ENCODE data around the gene USP54. TPM values are rescaled to one million over a fixed set of nuclear protein-coding genes. Genes with fewer than 3 reads are reported as not detected.

USP54 gene
- total RNA-seq, 3 donors from 2014 or later = 97.0 to 149 (median 109) TPM

GRCh38 chr10:73534857-73535256, 56.3 kb downstream of the USP54 start:
- Histone ChIP-seq H3K4me1 (ENCODE audit: low read depth) (peaks cover 9% of the 10 kb centered on the region), H3K4me3 (no peak overlapping the region), H3K36me3 (ENCODE audit: low read depth) (no peaks in the 10 kb centered on the region), H3K9me3 (no peaks in the 10 kb centered on the region)
- intact Hi-C loops (cut with DNase I, micrococcal nuclease) = loop anchor here in 1 of 2 donors (5.0 kb wide), 1 partner anchor 107 kb away; the partner anchor contains the start of gene MYOZ1
- TF ChIP-seq, protein P1, sequence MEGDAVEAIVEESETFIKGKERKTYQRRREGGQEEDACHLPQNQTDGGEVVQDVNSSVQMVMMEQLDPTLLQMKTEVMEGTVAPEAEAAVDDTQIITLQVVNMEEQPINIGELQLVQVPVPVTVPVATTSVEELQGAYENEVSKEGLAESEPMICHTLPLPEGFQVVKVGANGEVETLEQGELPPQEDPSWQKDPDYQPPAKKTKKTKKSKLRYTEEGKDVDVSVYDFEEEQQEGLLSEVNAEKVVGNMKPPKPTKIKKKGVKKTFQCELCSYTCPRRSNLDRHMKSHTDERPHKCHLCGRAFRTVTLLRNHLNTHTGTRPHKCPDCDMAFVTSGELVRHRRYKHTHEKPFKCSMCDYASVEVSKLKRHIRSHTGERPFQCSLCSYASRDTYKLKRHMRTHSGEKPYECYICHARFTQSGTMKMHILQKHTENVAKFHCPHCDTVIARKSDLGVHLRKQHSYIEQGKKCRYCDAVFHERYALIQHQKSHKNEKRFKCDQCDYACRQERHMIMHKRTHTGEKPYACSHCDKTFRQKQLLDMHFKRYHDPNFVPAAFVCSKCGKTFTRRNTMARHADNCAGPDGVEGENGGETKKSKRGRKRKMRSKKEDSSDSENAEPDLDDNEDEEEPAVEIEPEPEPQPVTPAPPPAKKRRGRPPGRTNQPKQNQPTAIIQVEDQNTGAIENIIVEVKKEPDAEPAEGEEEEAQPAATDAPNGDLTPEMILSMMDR (IDR thresholded peaks at IDR 0.05) = no peak
- ATAC-seq = no peak
- no peak for DNase-seq

DNA sequence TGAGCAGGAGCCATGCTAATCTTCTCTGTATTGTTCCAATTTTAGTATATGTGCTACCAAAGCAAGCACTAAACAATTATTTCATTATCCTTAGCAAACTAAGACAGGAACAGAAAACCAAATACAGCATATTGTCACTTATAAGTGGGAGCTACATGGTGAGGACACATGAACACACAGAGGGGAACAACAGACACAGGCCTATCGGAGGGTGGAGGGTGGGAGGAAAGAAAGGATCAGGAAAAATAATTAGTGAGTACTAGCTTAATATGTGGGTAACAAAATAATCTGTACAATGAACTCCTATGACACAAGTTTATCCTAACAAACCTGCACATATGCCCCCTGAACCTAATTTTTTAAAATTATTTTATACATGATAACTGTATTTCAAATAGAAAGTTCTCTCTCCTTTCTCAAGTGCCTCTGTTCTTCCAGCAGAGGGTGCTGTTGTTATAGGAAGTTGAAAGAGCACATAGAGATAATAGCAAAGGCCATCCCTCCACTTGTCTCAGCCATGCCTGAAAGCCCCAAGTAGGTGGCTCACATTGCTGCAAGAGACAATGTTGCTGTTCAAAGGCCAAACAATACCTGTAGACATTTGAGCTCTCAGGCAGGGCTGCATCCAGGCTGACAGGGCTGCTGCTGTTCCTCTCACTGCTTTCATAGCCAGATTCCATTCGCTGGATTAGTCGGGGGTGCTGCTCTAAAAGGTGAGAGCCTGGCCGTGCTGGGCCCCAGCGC, 61.9 kb downstream of the USP54 start:
- peak; percentile 88 for ATAC-seq
- peaks cover 9% of the 10 kb centered on the region for H3K4me1 ChIP-seq (ENCODE audit: low read depth)
- TF ChIP-seq, protein P1 (IDR thresholded peaks at IDR 0.05) = peak; percentile 64
- H3K9me3 ChIP-seq = no peaks in the 10 kb centered on the region
- H3K36me3 ChIP-seq (ENCODE audit: low read depth) = no peaks in the 10 kb centered on the region
- H3K4me3 ChIP-seq = no peak overlapping the region
- peak in 2 of 3 donors; percentile 45 to 70 for DNase-seq
- intact Hi-C loops (cut with DNase I, micrococcal nuclease) = loop anchor here in 1 of 2 donors (5.0 kb wide), 1 partner anchor 113 kb away; the partner anchor contains the start of gene MYOZ1

DNA sequence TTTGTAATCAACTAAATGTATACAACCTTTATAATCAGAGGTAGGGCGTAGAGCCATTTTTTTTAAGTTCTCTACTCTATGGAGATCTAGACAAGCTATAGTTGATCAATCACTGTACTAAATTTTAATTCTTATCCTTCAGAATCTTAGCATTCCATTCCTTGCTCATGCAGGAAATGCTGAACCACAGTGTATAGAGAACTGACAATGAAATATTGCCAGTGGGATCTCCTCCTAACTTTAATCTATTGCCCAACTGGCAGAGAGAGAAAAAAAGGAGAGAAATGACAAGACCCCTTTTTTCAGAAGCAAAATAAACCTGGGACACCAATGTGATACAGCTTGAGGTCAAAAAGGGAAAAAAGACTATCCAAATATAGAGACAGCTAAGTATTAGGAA, 68.9 kb downstream of the USP54 start:
- H3K36me3 ChIP-seq (ENCODE audit: low read depth) = peaks cover 2% of the 10 kb centered on the region
- H3K9me3 ChIP-seq = no peaks in the 10 kb centered on the region
- ATAC-seq (no peak), DNase-seq (no peak)
- intact Hi-C loops (cut with DNase I, micrococcal nuclease) = no loop called here
- no peak overlapping the region for H3K4me3 ChIP-seq
- H3K4me1 ChIP-seq (ENCODE audit: low read depth) = no peaks in the 10 kb centered on the region
- TF ChIP-seq, protein P1 (IDR thresholded peaks at IDR 0.05) = no peak

GRCh38 chr10:73519336-73519735, 71.8 kb downstream of the USP54 start:
- Histone ChIP-seq H3K4me3 (no peak overlapping the region), H3K36me3 (ENCODE audit: low read depth) (peaks cover 12% of the 10 kb centered on the region), H3K4me1 (ENCODE audit: low read depth) (no peaks in the 10 kb centered on the region), H3K9me3 (no peaks in the 10 kb centered on the region)
- ATAC-seq (no peak), DNase-seq (no peak)
- TF ChIP-seq, protein P1 (IDR thresholded peaks at IDR 0.05) = no peak
- intact Hi-C loops (cut with DNase I, micrococcal nuclease) = no loop called here

GRCh38 chr10:73517166-73517888, 73.8 kb downstream of the USP54 start:
- no peak for DNase-seq
- H3K9me3 ChIP-seq = no peaks in the 10 kb centered on the region
- H3K4me1 ChIP-seq (ENCODE audit: low read depth) = no peaks in the 10 kb centered on the region
- TF ChIP-seq, protein P1 (IDR thresholded peaks at IDR 0.05) = no peak
- intact Hi-C loops (cut with DNase I, micrococcal nuclease) = no loop called here
- H3K36me3 ChIP-seq (ENCODE audit: low read depth) = peaks cover 12% of the 10 kb centered on the region
- H3K4me3 ChIP-seq = no peak overlapping the region
- no peak for ATAC-seq
